GM23338 (cell line): ENCODE results near the gene PFKFB1.

Experiments used
- CREB1 ChIP-seq: fragments of 250-450 bp; sonication (Bioruptor Pico); IDR thresholded peaks from 2 replicates; pipeline ENCODE4 v1.5.0; 2020; ENCODE audit warnings: low read depth, mild to moderate bottlenecking, moderate library complexity
- CTCF ChIP-seq, 2 experiments: fragments of 200-600 bp in 1 of 2; sonication (generic) in 1 of 2; conservative IDR thresholded peaks; 2 replicates each; pipeline versions ENCODE4 v1.5.1 to v1.6.1; 2016 to 2017; ENCODE audit warnings: antibody characterized with exemption in 2 of 2, low read depth in 2 of 2, mild to moderate bottlenecking in 2 of 2, moderate library complexity in 1 of 2
- EZH2 ChIP-seq: fragments of 200-600 bp; sonication (generic); IDR thresholded peaks from one replicate; pipeline ENCODE4 v1.8.0; 2017; ENCODE audit warnings: antibody characterized with exemption, mild to moderate bottlenecking, low read depth; ENCODE audit not compliant: unreplicated experiment
- EZH2phosphoT487 ChIP-seq: fragments of 200-600 bp; sonication (generic); IDR thresholded peaks from one replicate; pipeline ENCODE4 v1.8.1; 2018; ENCODE audit warnings: antibody characterized with exemption; ENCODE audit not compliant: unreplicated experiment
- JUNB ChIP-seq: IDR thresholded peaks from one replicate; pipeline ENCODE4 v1.6.1; 2016; ENCODE audit warnings: antibody characterized with exemption; ENCODE audit not compliant: unreplicated experiment
- NANOG ChIP-seq: IDR thresholded peaks from 2 replicates; pipeline ENCODE4 v1.6.1; 2016; ENCODE audit warnings: antibody characterized with exemption, borderline replicate concordance
- POLR2AphosphoS5 ChIP-seq: IDR thresholded peaks from 2 replicates; pipeline ENCODE4 v1.6.1; 2016; ENCODE audit warnings: antibody characterized with exemption, low read depth
- STAT1 ChIP-seq: IDR thresholded peaks from one replicate; pipeline ENCODE4 v1.6.1; 2016; ENCODE audit warnings: antibody characterized with exemption; ENCODE audit not compliant: unreplicated experiment
- ZNF114 ChIP-seq: fragments of 250-450 bp; sonication (Bioruptor Pico); IDR thresholded peaks from 2 replicates; pipeline ENCODE4 v1.5.0; 2020; ENCODE audit warnings: mild to moderate bottlenecking, moderate library complexity
- ZNF331 ChIP-seq: fragments of 250-450 bp; sonication (Bioruptor Pico); IDR thresholded peaks from 2 replicates; pipeline ENCODE4 v1.5.0; 2020; ENCODE audit warnings: low read depth, mild to moderate bottlenecking, moderate library complexity
- TF ChIP-seq, protein P1 (sequence below): IDR thresholded peaks from 2 replicates; pipeline ENCODE4 v1.6.1; 2016; ENCODE audit warnings: antibody characterized with exemption
- TF ChIP-seq, protein P2 (sequence below): IDR thresholded peaks from one replicate; pipeline ENCODE4 v1.6.1; 2018; ENCODE audit warnings: antibody characterized with exemption; ENCODE audit not compliant: unreplicated experiment
- TF ChIP-seq, protein P3 (sequence below): fragments of 250-450 bp; sonication (Bioruptor Pico); IDR thresholded peaks from 2 replicates; pipeline ENCODE4 v1.5.0; 2020; ENCODE audit warnings: mild to moderate bottlenecking, moderate library complexity

DNA sequence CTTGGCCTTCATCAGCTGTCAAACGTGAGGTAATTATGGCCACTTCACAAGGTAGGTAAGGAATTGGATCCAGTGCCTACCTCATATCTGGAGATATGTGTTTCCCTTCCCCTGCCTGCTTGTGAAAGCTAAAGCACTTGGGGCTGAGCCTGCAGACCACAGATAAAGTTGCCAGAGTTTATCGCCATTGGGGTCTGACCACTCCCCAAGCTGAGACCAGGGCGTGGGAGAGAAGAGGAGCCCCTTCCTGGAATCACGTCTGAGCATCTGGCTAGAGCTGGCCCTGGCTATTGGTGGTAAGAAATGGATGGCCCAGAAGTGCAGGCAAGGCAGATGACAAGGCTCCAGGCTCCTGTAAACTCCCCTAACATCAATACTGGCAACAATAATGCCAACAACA lies 34.1 kb upstream of the PFKFB1 start:
- TF ChIP-seq, protein P1, sequence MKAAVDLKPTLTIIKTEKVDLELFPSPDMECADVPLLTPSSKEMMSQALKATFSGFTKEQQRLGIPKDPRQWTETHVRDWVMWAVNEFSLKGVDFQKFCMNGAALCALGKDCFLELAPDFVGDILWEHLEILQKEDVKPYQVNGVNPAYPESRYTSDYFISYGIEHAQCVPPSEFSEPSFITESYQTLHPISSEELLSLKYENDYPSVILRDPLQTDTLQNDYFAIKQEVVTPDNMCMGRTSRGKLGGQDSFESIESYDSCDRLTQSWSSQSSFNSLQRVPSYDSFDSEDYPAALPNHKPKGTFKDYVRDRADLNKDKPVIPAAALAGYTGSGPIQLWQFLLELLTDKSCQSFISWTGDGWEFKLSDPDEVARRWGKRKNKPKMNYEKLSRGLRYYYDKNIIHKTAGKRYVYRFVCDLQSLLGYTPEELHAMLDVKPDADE, result no peak
- no peak for TF ChIP-seq POLR2AphosphoS5
- TF ChIP-seq CTCF (conservative IDR thresholded peaks at IDR 0.05; ENCODE audit: low read depth in 2 of 2), result no peak
- TF ChIP-seq, protein P2, sequence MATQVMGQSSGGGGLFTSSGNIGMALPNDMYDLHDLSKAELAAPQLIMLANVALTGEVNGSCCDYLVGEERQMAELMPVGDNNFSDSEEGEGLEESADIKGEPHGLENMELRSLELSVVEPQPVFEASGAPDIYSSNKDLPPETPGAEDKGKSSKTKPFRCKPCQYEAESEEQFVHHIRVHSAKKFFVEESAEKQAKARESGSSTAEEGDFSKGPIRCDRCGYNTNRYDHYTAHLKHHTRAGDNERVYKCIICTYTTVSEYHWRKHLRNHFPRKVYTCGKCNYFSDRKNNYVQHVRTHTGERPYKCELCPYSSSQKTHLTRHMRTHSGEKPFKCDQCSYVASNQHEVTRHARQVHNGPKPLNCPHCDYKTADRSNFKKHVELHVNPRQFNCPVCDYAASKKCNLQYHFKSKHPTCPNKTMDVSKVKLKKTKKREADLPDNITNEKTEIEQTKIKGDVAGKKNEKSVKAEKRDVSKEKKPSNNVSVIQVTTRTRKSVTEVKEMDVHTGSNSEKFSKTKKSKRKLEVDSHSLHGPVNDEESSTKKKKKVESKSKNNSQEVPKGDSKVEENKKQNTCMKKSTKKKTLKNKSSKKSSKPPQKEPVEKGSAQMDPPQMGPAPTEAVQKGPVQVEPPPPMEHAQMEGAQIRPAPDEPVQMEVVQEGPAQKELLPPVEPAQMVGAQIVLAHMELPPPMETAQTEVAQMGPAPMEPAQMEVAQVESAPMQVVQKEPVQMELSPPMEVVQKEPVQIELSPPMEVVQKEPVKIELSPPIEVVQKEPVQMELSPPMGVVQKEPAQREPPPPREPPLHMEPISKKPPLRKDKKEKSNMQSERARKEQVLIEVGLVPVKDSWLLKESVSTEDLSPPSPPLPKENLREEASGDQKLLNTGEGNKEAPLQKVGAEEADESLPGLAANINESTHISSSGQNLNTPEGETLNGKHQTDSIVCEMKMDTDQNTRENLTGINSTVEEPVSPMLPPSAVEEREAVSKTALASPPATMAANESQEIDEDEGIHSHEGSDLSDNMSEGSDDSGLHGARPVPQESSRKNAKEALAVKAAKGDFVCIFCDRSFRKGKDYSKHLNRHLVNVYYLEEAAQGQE, result no peak
- no peak for TF ChIP-seq EZH2
- TF ChIP-seq STAT1, result no peak
- no peak for TF ChIP-seq EZH2phosphoT487
- no peak for TF ChIP-seq CREB1
- no peak for TF ChIP-seq JUNB
- TF ChIP-seq, protein P3, sequence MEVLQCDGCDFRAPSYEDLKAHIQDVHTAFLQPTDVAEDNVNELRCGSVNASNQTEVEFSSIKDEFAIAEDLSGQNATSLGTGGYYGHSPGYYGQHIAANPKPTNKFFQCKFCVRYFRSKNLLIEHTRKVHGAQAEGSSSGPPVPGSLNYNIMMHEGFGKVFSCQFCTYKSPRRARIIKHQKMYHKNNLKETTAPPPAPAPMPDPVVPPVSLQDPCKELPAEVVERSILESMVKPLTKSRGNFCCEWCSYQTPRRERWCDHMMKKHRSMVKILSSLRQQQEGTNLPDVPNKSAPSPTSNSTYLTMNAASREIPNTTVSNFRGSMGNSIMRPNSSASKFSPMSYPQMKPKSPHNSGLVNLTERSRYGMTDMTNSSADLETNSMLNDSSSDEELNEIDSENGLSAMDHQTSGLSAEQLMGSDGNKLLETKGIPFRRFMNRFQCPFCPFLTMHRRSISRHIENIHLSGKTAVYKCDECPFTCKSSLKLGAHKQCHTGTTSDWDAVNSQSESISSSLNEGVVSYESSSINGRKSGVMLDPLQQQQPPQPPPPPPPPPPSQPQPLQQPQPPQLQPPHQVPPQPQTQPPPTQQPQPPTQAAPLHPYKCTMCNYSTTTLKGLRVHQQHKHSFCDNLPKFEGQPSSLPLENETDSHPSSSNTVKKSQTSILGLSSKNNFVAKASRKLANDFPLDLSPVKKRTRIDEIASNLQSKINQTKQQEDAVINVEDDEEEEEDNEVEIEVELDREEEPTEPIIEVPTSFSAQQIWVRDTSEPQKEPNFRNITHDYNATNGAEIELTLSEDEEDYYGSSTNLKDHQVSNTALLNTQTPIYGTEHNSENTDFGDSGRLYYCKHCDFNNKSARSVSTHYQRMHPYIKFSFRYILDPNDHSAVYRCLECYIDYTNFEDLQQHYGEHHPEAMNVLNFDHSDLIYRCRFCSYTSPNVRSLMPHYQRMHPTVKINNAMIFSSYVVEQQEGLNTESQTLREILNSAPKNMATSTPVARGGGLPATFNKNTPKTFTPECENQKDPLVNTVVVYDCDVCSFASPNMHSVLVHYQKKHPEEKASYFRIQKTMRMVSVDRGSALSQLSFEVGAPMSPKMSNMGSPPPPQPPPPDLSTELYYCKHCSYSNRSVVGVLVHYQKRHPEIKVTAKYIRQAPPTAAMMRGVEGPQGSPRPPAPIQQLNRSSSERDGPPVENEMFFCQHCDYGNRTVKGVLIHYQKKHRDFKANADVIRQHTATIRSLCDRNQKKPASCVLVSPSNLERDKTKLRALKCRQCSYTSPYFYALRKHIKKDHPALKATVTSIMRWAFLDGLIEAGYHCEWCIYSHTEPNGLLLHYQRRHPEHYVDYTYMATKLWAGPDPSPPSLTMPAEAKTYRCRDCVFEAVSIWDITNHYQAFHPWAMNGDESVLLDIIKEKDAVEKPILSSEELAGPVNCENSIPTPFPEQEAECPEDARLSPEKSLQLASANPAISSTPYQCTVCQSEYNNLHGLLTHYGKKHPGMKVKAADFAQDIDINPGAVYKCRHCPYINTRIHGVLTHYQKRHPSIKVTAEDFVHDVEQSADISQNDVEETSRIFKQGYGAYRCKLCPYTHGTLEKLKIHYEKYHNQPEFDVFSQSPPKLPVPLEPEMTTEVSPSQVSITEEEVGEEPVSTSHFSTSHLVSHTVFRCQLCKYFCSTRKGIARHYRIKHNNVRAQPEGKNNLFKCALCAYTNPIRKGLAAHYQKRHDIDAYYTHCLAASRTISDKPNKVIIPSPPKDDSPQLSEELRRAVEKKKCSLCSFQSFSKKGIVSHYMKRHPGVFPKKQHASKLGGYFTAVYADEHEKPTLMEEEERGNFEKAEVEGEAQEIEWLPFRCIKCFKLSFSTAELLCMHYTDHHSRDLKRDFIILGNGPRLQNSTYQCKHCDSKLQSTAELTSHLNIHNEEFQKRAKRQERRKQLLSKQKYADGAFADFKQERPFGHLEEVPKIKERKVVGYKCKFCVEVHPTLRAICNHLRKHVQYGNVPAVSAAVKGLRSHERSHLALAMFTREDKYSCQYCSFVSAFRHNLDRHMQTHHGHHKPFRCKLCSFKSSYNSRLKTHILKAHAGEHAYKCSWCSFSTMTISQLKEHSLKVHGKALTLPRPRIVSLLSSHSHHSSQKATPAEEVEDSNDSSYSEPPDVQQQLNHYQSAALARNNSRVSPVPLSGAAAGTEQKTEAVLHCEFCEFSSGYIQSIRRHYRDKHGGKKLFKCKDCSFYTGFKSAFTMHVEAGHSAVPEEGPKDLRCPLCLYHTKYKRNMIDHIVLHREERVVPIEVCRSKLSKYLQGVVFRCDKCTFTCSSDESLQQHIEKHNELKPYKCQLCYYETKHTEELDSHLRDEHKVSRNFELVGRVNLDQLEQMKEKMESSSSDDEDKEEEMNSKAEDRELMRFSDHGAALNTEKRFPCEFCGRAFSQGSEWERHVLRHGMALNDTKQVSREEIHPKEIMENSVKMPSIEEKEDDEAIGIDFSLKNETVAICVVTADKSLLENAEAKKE (CRISPR knock-in tag), result no peak
- no peak for TF ChIP-seq ZNF331 (CRISPR knock-in tag)
- TF ChIP-seq NANOG, result no peak
- no peak for TF ChIP-seq ZNF114 (CRISPR knock-in tag)
